ENCODE data around the gene RNF141. TPM values are rescaled to one million over a fixed set of nuclear protein-coding genes. Genes with fewer than 3 reads are reported as not detected.

RNF141 gene
- total RNA-seq, 1 donor from 2014 or later = 15.4 TPM

Other genes starting within 250 kb of the RNF141 start
- gene SBF2, start 247.0 kb downstream of the RNF141 start, total RNA-seq = 7.1 and 9.1 TPM in 2 replicates
- 5.1 and 7.4 TPM in 2 replicates for gene ADM, start 236.1 kb downstream of the RNF141 start, total RNA-seq
- gene AMPD3, start 85.9 kb downstream of the RNF141 start, total RNA-seq = 14.5 and 18.3 TPM in 2 replicates
- not detected in 2 replicates for gene LYVE1, start 27.5 kb upstream of the RNF141 start, total RNA-seq
- not detected in 2 replicates for gene IRAG1, start 152.6 kb upstream of the RNF141 start, total RNA-seq
- gene CTR9, start 210.1 kb upstream of the RNF141 start, total RNA-seq = 43.9 and 44.3 TPM in 2 replicates